OCI-LY3 (cell line): Measurements from ENCODE around the gene SPATA31C1.

Experiments
- H2AFZ ChIP-seq: fragments of 200-600, 300-600 bp; shearing (Covaris generic); 2 replicates; pipeline ENCODE4 v1.6.0; 2014; ENCODE audit warnings: antibody characterized with exemption, low read depth, low read length
- H3K27ac ChIP-seq: fragments of 200-600, 300-600 bp; sonication (generic); 2 replicates; pipeline ENCODE4 v1.5.1; 2014; ENCODE audit warnings: mild to moderate bottlenecking, low read length, moderate library complexity, mixed read lengths
- H3K27me3 ChIP-seq: fragments of 200-600, 300-600 bp; sonication (generic); 2 replicates; pipeline ENCODE4 v1.6.1; 2014; ENCODE audit warnings: low read depth, low read length, mixed read lengths
- H3K36me3 ChIP-seq: fragments of 200-600, 300-600 bp; sonication (generic); replicated peaks from 2 replicates; pipeline ENCODE3; 2014; ENCODE audit warnings: low read depth, low read length, mixed read lengths
- H3K4me1 ChIP-seq: fragments of 300-600, 200-600 bp; sonication (generic); 2 replicates; pipeline ENCODE4 v1.6.1; 2014; ENCODE audit warnings: low read length, mixed read lengths
- H3K4me2 ChIP-seq: fragments of 200-600, 300-600 bp; sonication (generic); 2 replicates; pipeline ENCODE4 v1.6.1; 2014; ENCODE audit warnings: low read length, mixed read lengths
- H3K4me3 ChIP-seq: fragments of 300-600, 200-600 bp; sonication (generic); 2 replicates; pipeline ENCODE4 v1.5.1; 2014; ENCODE audit warnings: antibody characterized with exemption, mild to moderate bottlenecking, low read length, moderate library complexity
- H3K79me2 ChIP-seq: fragments of 300-600, 200-600 bp; shearing (Covaris generic); 2 replicates; pipeline ENCODE4 v1.6.1; 2014; ENCODE audit warnings: mild to moderate bottlenecking, low read length, mixed read lengths
- H3K9ac ChIP-seq: fragments of 300-600, 200-600 bp; shearing (Covaris generic); 2 replicates; pipeline ENCODE4 v1.6.0; 2014; ENCODE audit warnings: mild to moderate bottlenecking, low read length, moderate library complexity
- H3K9me3 ChIP-seq: fragments of 200-600, 300-600 bp; shearing (Covaris generic); 2 replicates; pipeline ENCODE4 v1.6.1; 2014; ENCODE audit warnings: low read length, mixed read lengths; ENCODE audit not compliant: insufficient read depth
- H4K20me1 ChIP-seq: fragments of 200-600, 300-600 bp; sonication (generic); 2 replicates; pipeline ENCODE4 v1.6.1; 2016; ENCODE audit warnings: low read length, mixed read lengths; ENCODE audit not compliant: insufficient read depth
- EZH2phosphoT487 ChIP-seq: fragments of 200-600 bp; shearing (Covaris generic); IDR thresholded peaks from 2 replicates; pipeline ENCODE4 v1.6.1; 2018; ENCODE audit warnings: antibody characterized with exemption, mixed run types, low read depth
- TF ChIP-seq, protein P1 (sequence below): fragments of 200-600, 300-600 bp; sonication (generic); IDR thresholded peaks from 2 replicates; pipeline ENCODE4 v1.5.1; 2014; ENCODE audit warnings: antibody characterized with exemption, low read length, low read depth

The SPATA31C1 gene

GRCh38 chr9:87871425-87872078 is 46.2 kb upstream of the SPATA31C1 start:
- H3K27me3 ChIP-seq = no peaks in the 10 kb centered on the region
- no peak overlapping the region for H3K9ac ChIP-seq
- H2AFZ ChIP-seq = no peak overlapping the region
- no peak overlapping the region for H3K4me3 ChIP-seq
- H3K9me3 ChIP-seq = no peaks in the 10 kb centered on the region
- no peak overlapping the region for H3K27ac ChIP-seq
- no peaks in the 10 kb centered on the region for H3K4me1 ChIP-seq
- no peak overlapping the region for H3K4me2 ChIP-seq
- H3K79me2 ChIP-seq = no peaks in the 10 kb centered on the region
- no peaks in the 10 kb centered on the region for H4K20me1 ChIP-seq
- TF ChIP-seq EZH2phosphoT487 = no peak
- TF ChIP-seq, protein P1, sequence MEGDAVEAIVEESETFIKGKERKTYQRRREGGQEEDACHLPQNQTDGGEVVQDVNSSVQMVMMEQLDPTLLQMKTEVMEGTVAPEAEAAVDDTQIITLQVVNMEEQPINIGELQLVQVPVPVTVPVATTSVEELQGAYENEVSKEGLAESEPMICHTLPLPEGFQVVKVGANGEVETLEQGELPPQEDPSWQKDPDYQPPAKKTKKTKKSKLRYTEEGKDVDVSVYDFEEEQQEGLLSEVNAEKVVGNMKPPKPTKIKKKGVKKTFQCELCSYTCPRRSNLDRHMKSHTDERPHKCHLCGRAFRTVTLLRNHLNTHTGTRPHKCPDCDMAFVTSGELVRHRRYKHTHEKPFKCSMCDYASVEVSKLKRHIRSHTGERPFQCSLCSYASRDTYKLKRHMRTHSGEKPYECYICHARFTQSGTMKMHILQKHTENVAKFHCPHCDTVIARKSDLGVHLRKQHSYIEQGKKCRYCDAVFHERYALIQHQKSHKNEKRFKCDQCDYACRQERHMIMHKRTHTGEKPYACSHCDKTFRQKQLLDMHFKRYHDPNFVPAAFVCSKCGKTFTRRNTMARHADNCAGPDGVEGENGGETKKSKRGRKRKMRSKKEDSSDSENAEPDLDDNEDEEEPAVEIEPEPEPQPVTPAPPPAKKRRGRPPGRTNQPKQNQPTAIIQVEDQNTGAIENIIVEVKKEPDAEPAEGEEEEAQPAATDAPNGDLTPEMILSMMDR = no peak
- H3K36me3 ChIP-seq = no peaks in the 10 kb centered on the region

- Histone ChIP-seq H4K20me1 (no peaks in the 10 kb centered on the region), H3K27me3 (no peaks in the 10 kb centered on the region), H3K36me3 (no peaks in the 10 kb centered on the region), H2AFZ (no peak overlapping the region), H3K27ac (no peak overlapping the region), H3K79me2 (no peaks in the 10 kb centered on the region), H3K4me1 (no peaks in the 10 kb centered on the region), H3K9ac (no peak overlapping the region), H3K4me3 (no peak overlapping the region), H3K4me2 (no peak overlapping the region), H3K9me3 (no peaks in the 10 kb centered on the region)
- no peak for TF ChIP-seq EZH2phosphoT487
- TF ChIP-seq, protein P1 = no peak
Measured at GRCh38 chr9:87872079-87872624, 45.6 kb upstream of the SPATA31C1 start.

DNA sequence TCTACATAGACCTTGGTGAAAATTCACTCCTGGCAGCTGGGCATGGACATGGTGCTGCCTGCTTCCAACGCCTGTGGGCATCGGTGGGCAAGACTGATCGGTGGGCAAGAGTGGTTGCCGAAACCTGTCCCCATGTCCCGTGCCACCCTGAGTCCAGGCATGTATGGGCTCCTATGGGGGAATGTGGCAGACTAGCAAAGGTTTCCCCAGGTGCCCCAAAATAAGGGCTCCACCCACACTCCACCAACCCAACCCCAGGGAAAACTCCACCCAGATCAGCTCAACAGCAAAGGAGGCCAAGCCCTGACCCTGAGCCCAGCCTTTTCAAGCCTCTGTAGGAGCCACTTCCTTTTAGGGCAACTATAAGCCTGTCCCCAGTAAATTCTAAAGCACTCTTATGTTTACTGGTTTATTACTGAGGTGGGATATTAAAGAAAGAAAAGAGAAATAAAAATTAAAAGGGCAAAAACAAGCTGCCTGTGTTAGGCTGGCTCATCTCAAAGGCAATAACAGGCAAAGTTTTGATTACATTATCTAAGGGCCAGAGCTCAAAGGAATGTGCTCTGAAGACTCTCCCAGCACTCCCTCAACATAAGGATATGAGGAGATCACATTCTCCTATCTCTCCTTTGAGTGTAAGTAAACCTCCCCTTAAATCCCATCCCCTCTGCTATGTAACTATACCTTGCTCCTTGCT is 44.0 kb upstream of the SPATA31C1 start:
- Histone ChIP-seq H3K9ac (no peak overlapping the region), H3K4me2 (no peak overlapping the region), H3K27ac (no peak overlapping the region), H3K4me1 (no peaks in the 10 kb centered on the region), H3K9me3 (no peaks in the 10 kb centered on the region), H3K4me3 (no peak overlapping the region), H2AFZ (no peak overlapping the region), H3K36me3 (no peaks in the 10 kb centered on the region), H3K79me2 (no peaks in the 10 kb centered on the region), H4K20me1 (no peaks in the 10 kb centered on the region), H3K27me3 (no peaks in the 10 kb centered on the region)
- TF ChIP-seq EZH2phosphoT487 = no peak
- TF ChIP-seq, protein P1 = no peak

DNA sequence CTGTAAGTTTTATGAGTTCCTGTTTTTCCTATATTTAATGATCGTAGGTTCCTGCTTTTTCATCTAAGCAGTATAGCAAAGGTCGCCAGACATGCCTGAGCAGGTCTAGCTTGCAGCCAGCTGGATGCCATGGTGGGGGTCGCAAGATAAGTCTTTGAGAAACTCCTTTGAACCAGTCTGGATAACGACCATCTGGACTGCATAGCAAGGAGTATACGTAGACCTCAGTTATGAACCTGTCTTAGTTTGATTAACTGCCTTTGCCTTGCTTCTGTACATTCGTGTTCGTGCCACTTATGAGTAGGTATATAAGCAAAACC is 43.5 kb upstream of the SPATA31C1 start:
- Histone ChIP-seq H3K4me1 (no peaks in the 10 kb centered on the region), H3K4me3 (no peak overlapping the region), H3K4me2 (no peak overlapping the region), H3K36me3 (no peaks in the 10 kb centered on the region), H3K79me2 (no peaks in the 10 kb centered on the region), H3K9ac (no peak overlapping the region), H3K9me3 (no peaks in the 10 kb centered on the region), H2AFZ (no peak overlapping the region), H3K27ac (no peak overlapping the region), H4K20me1 (no peaks in the 10 kb centered on the region), H3K27me3 (no peaks in the 10 kb centered on the region)
- TF ChIP-seq, protein P1 = no peak
- no peak for TF ChIP-seq EZH2phosphoT487
